H1 (cell line): ENCODE data around the gene GAS7. TPM values are rescaled to one million over a fixed set of nuclear protein-coding genes. Genes with fewer than 3 reads are reported as not detected.

ENCODE experiments used
- CTCF ChIA-PET: fragments of 300-600 bp; sonication (Branson Sonifier 250); formaldehyde crosslinking; loops from one replicate; lab custom pipeline; 2021; ENCODE audit not compliant: partially characterized antibody; lab: Charles Lee
- POLR2A ChIA-PET: fragments of 300-600 bp; sonication (Branson Sonifier 250); formaldehyde crosslinking; loops from one replicate; lab custom pipeline; 2021; ENCODE audit warnings: inconsistent platforms; ENCODE audit not compliant: partially characterized antibody; lab: Charles Lee
- DNase-seq, 2 experiments: peaks; one replicate each; pipeline versions ENCODE4 v3.0.0 to v3.0.0-alpha.2; 2010 to 2022; ENCODE audit warnings: low spot score in 2 of 2, low read depth in 1 of 2, mixed read lengths in 1 of 2
- FAIRE-seq: peaks from 2 replicates; lab custom pipeline; 2011; peaks lifted over from hg19 to GRCh38; lab: Jason Lieb, UNC
- H2AFZ ChIP-seq: 2 replicates; pipeline ENCODE4 v1.8.1; 2012; ENCODE audit warnings: low read length, inconsistent platforms
- H2AK5ac ChIP-seq: 2 replicates; pipeline ENCODE4 v1.6.1; 2013; ENCODE audit warnings: low read depth, low read length
- H2BK120ac ChIP-seq: replicated peaks from 2 replicates; pipeline ENCODE3; 2013; ENCODE audit warnings: low read depth, low read length, inconsistent platforms
- H2BK12ac ChIP-seq: 2 replicates; pipeline ENCODE4 v1.6.1; 2013; ENCODE audit warnings: low read depth, low read length
- H2BK15ac ChIP-seq: 2 replicates; pipeline ENCODE4 v1.6.1; 2013; ENCODE audit warnings: low read length
- H2BK20ac ChIP-seq: 2 replicates; pipeline ENCODE4 v1.6.1; 2013; ENCODE audit warnings: low read length
- H2BK5ac ChIP-seq: 2 replicates; pipeline ENCODE4 v1.6.1; 2013; ENCODE audit warnings: low read depth, low read length
- H3K14ac ChIP-seq: 2 replicates; pipeline ENCODE4 v1.6.1; 2013; ENCODE audit warnings: inconsistent platforms; ENCODE audit not compliant: insufficient read length
- H3K18ac ChIP-seq: 2 replicates; pipeline ENCODE4 v1.6.1; 2013; ENCODE audit warnings: low read length; ENCODE audit errors: extremely low read depth
- H3K23ac ChIP-seq: 2 replicates; pipeline ENCODE4 v1.6.1; 2013; ENCODE audit warnings: inconsistent platforms; ENCODE audit not compliant: insufficient read length
- H3K23me2 ChIP-seq: 2 replicates; pipeline ENCODE4 v1.6.1; 2013; ENCODE audit warnings: low read depth, low read length
- H3K27ac ChIP-seq: 2 replicates; pipeline ENCODE4 v1.6.1; 2011; ENCODE audit warnings: low read depth, low read length, inconsistent platforms
- H3K27me3 ChIP-seq, 4 experiments: replicated peaks in 1 of 4; 1 replicate in 1 of 4; 2 replicates in 3 of 4; pipeline versions ENCODE4 v1.6.1 to v1.8.1; 2011 to 2013; ENCODE audit warnings: low read length in 3 of 4, mild to moderate bottlenecking in 3 of 4, inconsistent platforms in 2 of 4, mixed read lengths in 2 of 4, moderate library complexity in 1 of 4; ENCODE audit not compliant: control insufficient read depth in 3 of 4, insufficient read depth in 3 of 4; ENCODE audit errors: extremely low read depth in 1 of 4
- H3K36me3 ChIP-seq, 4 experiments: 2 replicates each; pipeline versions ENCODE4 v1.6.1 to v1.8.1; 2011 to 2013; ENCODE audit warnings: mild to moderate bottlenecking in 4 of 4, low read length in 3 of 4, moderate library complexity in 2 of 4, control low read depth in 1 of 4, inconsistent platforms in 1 of 4; ENCODE audit not compliant: insufficient read depth in 4 of 4, control insufficient read depth in 2 of 4
- H3K4ac ChIP-seq: replicated peaks from 2 replicates; pipeline ENCODE3; 2013; ENCODE audit warnings: low read length, low read depth, mixed read lengths, inconsistent platforms; ENCODE audit not compliant: insufficient read length
- H3K4me1 ChIP-seq, 4 experiments: replicated peaks in 1 of 4; 1 replicate in 1 of 4; 2 replicates in 3 of 4; pipeline versions ENCODE4 v1.6.1 to v1.8.1; 2011 to 2013; ENCODE audit warnings: low read length in 3 of 4, inconsistent platforms in 2 of 4, mixed read lengths in 1 of 4; ENCODE audit not compliant: insufficient read depth in 4 of 4, control insufficient read depth in 3 of 4
- H3K4me2 ChIP-seq, 2 experiments: 2 replicates each; pipeline versions ENCODE4 v1.6.1 to v1.8.1; 2011 to 2013; ENCODE audit warnings: low read depth in 2 of 2, low read length in 2 of 2, control low read depth in 1 of 2, inconsistent platforms in 1 of 2, mild to moderate bottlenecking in 1 of 2; ENCODE audit not compliant: insufficient read depth in 1 of 2
- H3K4me3 ChIP-seq, 4 experiments: fragments of 200-600, 300-600 bp in 1 of 4; sonication (generic), shearing (Covaris generic), sonication (Bioruptor Twin) in 1 of 4; 2 replicates each; pipeline versions ENCODE4 v1.5.1 to v1.8.1; 2011 to 2016; ENCODE audit warnings: low read length in 4 of 4, low read depth in 3 of 4, control low read depth in 2 of 4, inconsistent platforms in 2 of 4, mild to moderate bottlenecking in 2 of 4, mixed read lengths in 1 of 4, moderate library complexity in 1 of 4; ENCODE audit not compliant: insufficient read depth in 2 of 4; ENCODE audit errors: extremely low read depth in 1 of 4
- H3K56ac ChIP-seq: replicated peaks from 2 replicates; pipeline ENCODE3; 2013; ENCODE audit warnings: low read depth, mild to moderate bottlenecking, mixed read lengths, low read length, inconsistent platforms; ENCODE audit not compliant: insufficient read length
- H3K79me1 ChIP-seq: 2 replicates; pipeline ENCODE4 v1.6.1; 2013; ENCODE audit warnings: low read depth, low read length, control low read depth
- H3K79me2 ChIP-seq, 2 experiments: 2 replicates each; pipeline versions ENCODE4 v1.6.1 to v1.8.1; 2012 to 2013; ENCODE audit warnings: low read length in 2 of 2, mild to moderate bottlenecking in 2 of 2, inconsistent platforms in 1 of 2; ENCODE audit not compliant: insufficient read depth in 2 of 2, control insufficient read depth in 1 of 2
- H3K9ac ChIP-seq, 4 experiments: replicated peaks in 1 of 4; 1 replicate in 1 of 4; 2 replicates in 3 of 4; pipeline versions ENCODE4 v1.6.1 to v1.8.1; 2011 to 2013; ENCODE audit warnings: low read depth in 3 of 4, low read length in 3 of 4, control low read depth in 2 of 4, mild to moderate bottlenecking in 2 of 4, moderate library complexity in 2 of 4, inconsistent platforms in 1 of 4; ENCODE audit errors: extremely low read depth in 1 of 4
- H3K9me3 ChIP-seq, 2 experiments: 2 replicates each; pipeline versions ENCODE4 v1.6.1 to v1.8.1; 2012 to 2013; ENCODE audit warnings: mild to moderate bottlenecking in 2 of 2, moderate library complexity in 2 of 2, control low read depth in 1 of 2, inconsistent platforms in 1 of 2, low read depth in 1 of 2, low read length in 1 of 2, mixed read lengths in 1 of 2; ENCODE audit not compliant: insufficient read depth in 2 of 2
- H4K20me1 ChIP-seq, 2 experiments: replicated peaks in 1 of 2; 2 replicates each; pipeline versions ENCODE3 to v1.8.1; 2011 to 2013; ENCODE audit warnings: inconsistent platforms in 2 of 2, low read length in 2 of 2, mild to moderate bottlenecking in 1 of 2; ENCODE audit not compliant: insufficient read depth in 2 of 2, control insufficient read depth in 1 of 2
- H4K5ac ChIP-seq: 2 replicates; pipeline ENCODE4 v1.6.1; 2013; ENCODE audit warnings: low read length, low read depth, mixed read lengths, inconsistent platforms; ENCODE audit not compliant: insufficient read length
- H4K8ac ChIP-seq: 2 replicates; pipeline ENCODE4 v1.8.0; 2013; ENCODE audit warnings: mild to moderate bottlenecking, moderate library complexity, low read length, inconsistent platforms; ENCODE audit not compliant: insufficient read depth; ENCODE audit errors: extremely low read depth
- H4K91ac ChIP-seq: replicated peaks from 2 replicates; pipeline ENCODE3; 2013; ENCODE audit warnings: low read length, mixed read lengths, inconsistent platforms; ENCODE audit not compliant: insufficient read length
- ASH2L ChIP-seq: fragments of 200-600, 300-600 bp; sonication (generic); IDR thresholded peaks from one replicate; pipeline ENCODE4 v1.7.1; 2017; ENCODE audit warnings: low read length
- CBX8 ChIP-seq: fragments of 300-800, 300-1000 bp; sonication (generic); IDR thresholded peaks from 2 replicates; pipeline ENCODE4 v1.7.1; 2016; ENCODE audit warnings: low read depth, low read length, borderline replicate concordance
- CREB1 ChIP-seq: IDR thresholded peaks from 2 replicates; pipeline ENCODE4 v1.6.1; 2012; ENCODE audit warnings: inconsistent platforms
- FOSL1 ChIP-seq: IDR thresholded peaks from 2 replicates; pipeline ENCODE4 v1.6.1; 2011; ENCODE audit warnings: mild to moderate bottlenecking, low read depth, low read length, moderate library complexity; ENCODE audit not compliant: insufficient read depth
- HDAC6 ChIP-seq: IDR thresholded peaks from one replicate; pipeline ENCODE4 v1.7.1; 2012; ENCODE audit warnings: low read depth, mild to moderate bottlenecking, inconsistent platforms, low read length, moderate library complexity
- SP1 ChIP-seq: IDR thresholded peaks from 2 replicates; pipeline ENCODE4 v1.6.1; 2011; ENCODE audit warnings: low read depth, low read length
- SUZ12 ChIP-seq: fragments of 200-600 bp; sonication (generic); IDR thresholded peaks from 2 replicates; pipeline ENCODE4 v1.6.1; 2012; ENCODE audit warnings: mild to moderate bottlenecking, inconsistent platforms, low read length, moderate library complexity, mixed read lengths
- TBP ChIP-seq: IDR thresholded peaks from 2 replicates; pipeline ENCODE4 v1.6.1; 2011; ENCODE audit warnings: low read depth, low read length, improper control_type of control experiment
- TEAD4 ChIP-seq: IDR thresholded peaks from 2 replicates; pipeline ENCODE4 v1.6.1; 2012; ENCODE audit warnings: low read depth, low read length, inconsistent platforms, mixed read lengths
- WGBS, 2 experiments: shearing (Covaris generic) in 1 of 2; methylation state at CpG; one replicate each; pipeline versions ENCODE4 v1.1.6 to v1.1.7; 2013 to 2015; ENCODE audit warnings: low lambda C conversion rate in 2 of 2, mixed read lengths in 2 of 2, inconsistent platforms in 1 of 2, low coverage in 1 of 2, missing lambda C conversion rate in 1 of 2; ENCODE audit not compliant: insufficient replicate concordance in 2 of 2, insufficient coverage in 1 of 2, insufficient read length in 1 of 2; ENCODE audit errors: extremely low coverage in 1 of 2, missing lambda C conversion rate in 1 of 2; 5-methylcytosine and 5-hydroxymethylcytosine counted together
- polyA plus RNA-seq, 7 experiments: library from polyadenylated mRNA; depleted of rRNA in 3 of 7; stranded (reverse) in 5 of 7; unstranded in 2 of 7; fragments of >200 nt in 5 of 7; fragments of 200-250 nt in 2 of 7; gene quantifications; 1 replicate in 5 of 7; 2 replicates in 1 of 7; 4 replicates in 1 of 7; pipeline versions ENCODE4 v1.2.1 to v1.2.3, GENCODE V29; 2011 to 2013; ENCODE audit warnings: missing spikeins in 2 of 7, mixed read lengths in 2 of 7
- total RNA-seq: library from RNA; stranded (reverse); fragmentation: NEBNext Ultra II Directional; extraction: Animal tissue kit (Norgen Biotek cat#: 25700); gene quantifications from 2 replicates; pipeline ENCODE4 v1.2.1, GENCODE V29; 2021
- TF ChIP-seq, protein P1 (sequence below): IDR thresholded peaks from 2 replicates; pipeline ENCODE4 v1.6.1; 2012; ENCODE audit warnings: inconsistent platforms

The GAS7 gene
- total and polyA plus RNA-seq, 2 of the 8 experiments (the other 6 are each of a cell fraction or from before 2014, with no cell fraction given) = 5.0 to 14.5 TPM

DNA sequence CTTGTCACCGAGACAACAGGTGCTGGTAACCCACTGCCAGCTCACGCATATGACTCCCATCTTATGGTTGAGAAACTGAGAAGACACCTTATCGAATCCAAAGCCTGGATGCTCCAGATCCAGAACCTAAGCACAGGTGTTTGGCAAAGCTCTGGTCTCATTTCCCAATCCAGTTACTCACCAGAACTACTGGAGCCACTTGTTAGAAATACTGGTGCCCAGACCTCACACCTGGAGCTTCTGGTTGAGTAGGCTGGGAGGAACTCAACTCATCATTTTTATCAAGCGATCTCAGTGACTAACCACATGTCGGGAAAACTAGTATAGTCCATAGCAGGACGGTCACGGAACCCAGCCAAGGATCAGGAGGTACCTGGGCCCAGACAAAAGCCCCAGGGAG lies 206.6 kb downstream of the GAS7 start:
- POLR2A ChIA-PET = no interaction called here
- no peaks in the 10 kb centered on the region for H3K79me2 ChIP-seq
- no peaks in the 10 kb centered on the region for H4K20me1 ChIP-seq
- no peak overlapping the region for H3K4me2 ChIP-seq
- H3K14ac ChIP-seq = no peak overlapping the region
- no peaks in the 10 kb centered on the region for H3K36me3 ChIP-seq
- H3K9ac ChIP-seq = no peak overlapping the region
- no peak overlapping the region for H4K5ac ChIP-seq
- no peak overlapping the region for H2BK20ac ChIP-seq
- H3K23me2 ChIP-seq = no peaks in the 10 kb centered on the region
- H2BK15ac ChIP-seq = no peak overlapping the region
- H3K79me1 ChIP-seq = no peaks in the 10 kb centered on the region; the same call in 1 of the 2 replicates
- no peak overlapping the region for H2AFZ ChIP-seq
- WGBS, 2 experiments = 93% methylated on average over 7 of the region's 7 CpGs; no CpG with 5 or more reads in 1 of the 2 experiments
- H3K56ac ChIP-seq = no peak overlapping the region
- no peaks in the 10 kb centered on the region for H3K27me3 ChIP-seq
- no peak overlapping the region for H4K91ac ChIP-seq
- CTCF ChIA-PET = interaction anchor here (1.8 kb wide), 1 partner anchor 10 kb away, joined by 8 read pairs; no protein-coding TSS in a partner anchor
- no peaks in the 10 kb centered on the region for H3K4me1 ChIP-seq
- no peak overlapping the region for H3K18ac ChIP-seq
- H2BK5ac ChIP-seq = no peak overlapping the region
- H4K8ac ChIP-seq = no peak overlapping the region
- H3K23ac ChIP-seq = no peak overlapping the region
- no peak overlapping the region for H3K4ac ChIP-seq
- peaks cover 0 to 4% of the 10 kb centered on the region in 2 experiments; a peak in 1 of 4 replicates for H3K9me3 ChIP-seq
- no peak for FAIRE-seq
- H2AK5ac ChIP-seq = no peak overlapping the region
- H2BK12ac ChIP-seq = no peak overlapping the region
- H2BK120ac ChIP-seq = no peak overlapping the region
- no peak overlapping the region for H3K4me3 ChIP-seq
- DNase-seq = no peak
- H3K27ac ChIP-seq = no peak overlapping the region
- TF ChIP-seq SP1 = no peak
- TF ChIP-seq SUZ12 = no peak
- TF ChIP-seq HDAC6 = no peak
- no peak for TF ChIP-seq ASH2L
- TF ChIP-seq, protein P1, sequence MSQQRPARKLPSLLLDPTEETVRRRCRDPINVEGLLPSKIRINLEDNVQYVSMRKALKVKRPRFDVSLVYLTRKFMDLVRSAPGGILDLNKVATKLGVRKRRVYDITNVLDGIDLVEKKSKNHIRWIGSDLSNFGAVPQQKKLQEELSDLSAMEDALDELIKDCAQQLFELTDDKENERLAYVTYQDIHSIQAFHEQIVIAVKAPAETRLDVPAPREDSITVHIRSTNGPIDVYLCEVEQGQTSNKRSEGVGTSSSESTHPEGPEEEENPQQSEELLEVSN = no peak
- TF ChIP-seq FOSL1 = no peak
- no peak for TF ChIP-seq CBX8
- TF ChIP-seq CREB1 = no peak
- TF ChIP-seq TEAD4 = no peak
- TF ChIP-seq TBP = no peak
